HEK293T (cell line): Measurements from ENCODE around the gene TRIM38.

ENCODE experiments used
- CTCF ChIA-PET: fragments of 350-600 bp; formaldehyde crosslinking; extraction: SDS; loops from one replicate; lab custom pipeline; 2021; ENCODE audit warnings: antibody characterized with exemption, inconsistent platforms; lab: Yijun Ruan, JAX
- POLR2A ChIA-PET: fragments of 350-600 bp; formaldehyde crosslinking; extraction: SDS; loops from one replicate; lab custom pipeline; 2020; ENCODE audit warnings: antibody characterized with exemption, inconsistent platforms; lab: Yijun Ruan, JAX
- DNase-seq: peaks from one replicate; pipeline ENCODE4 v3.0.0; 2012; ENCODE audit warnings: mixed read lengths; ENCODE audit errors: extremely low spot score
- ARNT ChIP-seq: fragments of 450-650 bp; IDR thresholded peaks from 2 replicates; pipeline ENCODE4 v1.6.1; 2017; ENCODE audit warnings: mild to moderate bottlenecking
- BHLHE40 ChIP-seq: fragments of 450-650 bp; IDR thresholded peaks from 2 replicates; pipeline ENCODE4 v1.6.1; 2016; ENCODE audit warnings: mild to moderate bottlenecking, moderate library complexity, borderline replicate concordance
- CTBP1 ChIP-seq: fragments of 450-650 bp; IDR thresholded peaks from 2 replicates; pipeline ENCODE4 v1.6.1; 2016; ENCODE audit warnings: borderline replicate concordance
- ELF4 ChIP-seq: fragments of 450-650 bp; IDR thresholded peaks from 2 replicates; pipeline ENCODE4 v1.6.1; 2017; ENCODE audit warnings: antibody characterized with exemption
- FOXA1 ChIP-seq: fragments of 450-650 bp; IDR thresholded peaks from 2 replicates; pipeline ENCODE4 v1.6.1; 2016; ENCODE audit warnings: mild to moderate bottlenecking
- FOXK2 ChIP-seq: fragments of 450-650 bp; IDR thresholded peaks from 2 replicates; pipeline ENCODE4 v1.6.1; 2016; ENCODE audit warnings: mild to moderate bottlenecking
- FOXM1 ChIP-seq: fragments of 450-650 bp; IDR thresholded peaks from 2 replicates; pipeline ENCODE4 v1.6.1; 2017; ENCODE audit warnings: mild to moderate bottlenecking, borderline replicate concordance
- HDGF ChIP-seq: fragments of 450-650 bp; IDR thresholded peaks from 2 replicates; pipeline ENCODE4 v1.6.1; 2017; ENCODE audit warnings: antibody characterized with exemption, borderline replicate concordance
- L3MBTL2 ChIP-seq: fragments of 450-650 bp; conservative IDR thresholded peaks from 2 replicates; pipeline ENCODE4 v1.6.1; 2016; ENCODE audit warnings: mild to moderate bottlenecking
- LEF1 ChIP-seq: fragments of 450-650 bp; IDR thresholded peaks from 2 replicates; pipeline ENCODE4 v1.6.1; 2017; ENCODE audit warnings: mild to moderate bottlenecking, borderline replicate concordance
- NFRKB ChIP-seq: fragments of 450-650 bp; IDR thresholded peaks from 2 replicates; pipeline ENCODE4 v1.6.1; 2016; ENCODE audit warnings: mild to moderate bottlenecking, moderate library complexity
- SP1 ChIP-seq: fragments of 450-650 bp; IDR thresholded peaks from 2 replicates; pipeline ENCODE4 v1.6.1; 2017
- SUZ12 ChIP-seq: fragments of 450-650 bp; IDR thresholded peaks from 2 replicates; pipeline ENCODE4 v1.6.1; 2016; ENCODE audit warnings: mild to moderate bottlenecking
- TARDBP ChIP-seq: fragments of 450-650 bp; IDR thresholded peaks from 2 replicates; pipeline ENCODE4 v1.6.1; 2016
- ZNF384 ChIP-seq: fragments of 450-650 bp; IDR thresholded peaks from 2 replicates; pipeline ENCODE4 v1.6.1; 2016
- TF ChIP-seq, protein P1 (sequence below): fragments of 450-650 bp; IDR thresholded peaks from 2 replicates; pipeline ENCODE4 v1.6.1; 2016

The TRIM38 gene

DNA sequence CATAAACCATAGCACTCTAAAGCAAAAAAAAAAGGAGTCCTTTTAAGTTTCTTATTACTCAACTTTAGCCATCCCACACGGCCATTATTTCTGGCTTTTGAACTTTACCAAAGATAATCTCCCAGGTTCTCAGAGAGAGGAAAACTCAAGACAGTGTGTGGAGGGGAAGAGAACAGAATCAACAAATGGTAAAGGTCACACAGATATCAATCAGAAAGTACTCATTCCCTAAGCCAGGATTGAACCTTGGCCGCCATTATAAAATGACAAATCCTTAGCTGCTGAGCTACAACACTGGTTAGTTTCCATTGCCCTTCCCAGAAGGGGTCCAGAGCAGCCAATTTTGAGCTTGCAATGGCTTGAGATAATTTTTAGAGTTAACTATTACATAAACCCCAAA lies 10.1 kb upstream of the TRIM38 start:
- TF ChIP-seq ZNF384 = no peak
- TF ChIP-seq TARDBP = no peak
- TF ChIP-seq SP1 = no peak
- TF ChIP-seq, protein P1, sequence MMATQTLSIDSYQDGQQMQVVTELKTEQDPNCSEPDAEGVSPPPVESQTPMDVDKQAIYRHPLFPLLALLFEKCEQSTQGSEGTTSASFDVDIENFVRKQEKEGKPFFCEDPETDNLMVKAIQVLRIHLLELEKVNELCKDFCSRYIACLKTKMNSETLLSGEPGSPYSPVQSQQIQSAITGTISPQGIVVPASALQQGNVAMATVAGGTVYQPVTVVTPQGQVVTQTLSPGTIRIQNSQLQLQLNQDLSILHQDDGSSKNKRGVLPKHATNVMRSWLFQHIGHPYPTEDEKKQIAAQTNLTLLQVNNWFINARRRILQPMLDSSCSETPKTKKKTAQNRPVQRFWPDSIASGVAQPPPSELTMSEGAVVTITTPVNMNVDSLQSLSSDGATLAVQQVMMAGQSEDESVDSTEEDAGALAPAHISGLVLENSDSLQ = no peak
- TF ChIP-seq L3MBTL2 = no peak
- CTCF ChIA-PET = interaction anchor here (0.6 kb wide), 1 partner anchor 299 kb away, joined by 4 read pairs; a partner anchor contains a TSS
- no peak for DNase-seq
- POLR2A ChIA-PET = no interaction called here

DNA sequence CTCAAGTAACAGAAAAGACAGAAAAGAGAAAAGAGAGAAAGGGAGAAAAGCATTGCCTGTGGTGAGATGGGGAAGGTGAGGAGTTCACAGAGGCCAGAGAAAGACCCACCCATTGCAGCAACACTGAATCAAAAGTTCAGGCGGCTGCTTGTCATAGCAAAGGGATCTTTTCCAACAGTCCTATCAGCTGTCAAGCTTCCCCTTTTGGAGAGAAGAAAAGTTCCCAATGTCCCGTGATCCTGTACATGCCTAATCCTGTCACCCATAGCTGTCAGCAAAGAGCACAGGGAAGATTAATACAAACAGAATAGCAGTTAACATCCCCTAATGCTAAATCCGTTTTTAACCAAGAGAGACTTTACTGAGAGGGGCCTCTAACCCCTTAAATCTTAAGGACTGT lies 8.9 kb upstream of the TRIM38 start:
- POLR2A ChIA-PET = no interaction called here
- TF ChIP-seq ZNF384 (no peak), ELF4 (no peak), SUZ12 (no peak), FOXK2 (no peak), ARNT (no peak)
- CTCF ChIA-PET = no interaction called here
- no peak for DNase-seq

DNA sequence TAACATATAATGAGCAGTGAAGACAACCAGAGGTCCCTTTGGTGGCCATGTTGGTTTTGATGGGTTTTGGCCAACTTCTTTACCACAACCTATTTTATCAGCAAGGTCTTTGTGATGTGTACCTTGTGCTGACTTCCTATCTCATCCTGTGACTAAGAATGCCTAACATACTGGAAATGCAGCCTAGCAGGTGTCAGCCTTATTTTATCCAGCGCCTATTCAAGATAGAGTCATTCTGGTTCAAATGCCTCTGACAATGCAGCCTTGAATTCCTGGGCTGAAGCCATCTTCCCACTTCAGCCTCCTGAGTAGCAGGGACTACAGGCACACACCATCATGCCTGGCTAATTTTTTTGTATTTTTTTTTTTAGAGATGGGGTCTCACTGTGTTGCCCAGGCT lies 7.8 kb upstream of the TRIM38 start:
- no peak for DNase-seq
- ChIA-PET CTCF (no interaction called here), POLR2A (no interaction called here)
- TF ChIP-seq TARDBP (no peak), L3MBTL2 (no peak), ARNT (no peak), ZNF384 (no peak), SUZ12 (no peak), BHLHE40 (no peak), NFRKB (no peak), FOXA1 (no peak), LEF1 (no peak), FOXM1 (no peak), SP1 (no peak), ELF4 (no peak), FOXK2 (no peak), CTBP1 (no peak), HDGF (no peak)
- TF ChIP-seq, protein P1 = no peak

DNA sequence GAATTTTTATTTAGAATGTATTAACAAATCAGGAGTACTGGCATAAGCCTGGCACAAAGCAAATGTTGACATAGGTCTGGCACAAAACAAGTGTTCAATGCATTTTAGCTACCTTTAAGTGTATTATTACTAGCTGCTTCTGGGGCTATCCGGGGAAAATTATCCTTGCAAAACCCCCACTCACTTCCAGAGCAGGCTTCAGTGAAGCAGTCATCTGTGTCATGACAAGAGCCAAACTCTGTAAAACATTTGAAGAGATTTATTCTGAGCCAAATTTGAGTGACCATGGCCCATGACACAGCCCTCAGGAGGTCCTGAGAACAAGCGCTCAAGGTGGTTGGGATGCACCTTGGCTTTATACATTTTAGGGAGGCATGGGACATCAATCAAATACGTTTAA lies 6.4 kb upstream of the TRIM38 start:
- ChIA-PET POLR2A (no interaction called here), CTCF (no interaction called here)
- DNase-seq = no peak

DNA sequence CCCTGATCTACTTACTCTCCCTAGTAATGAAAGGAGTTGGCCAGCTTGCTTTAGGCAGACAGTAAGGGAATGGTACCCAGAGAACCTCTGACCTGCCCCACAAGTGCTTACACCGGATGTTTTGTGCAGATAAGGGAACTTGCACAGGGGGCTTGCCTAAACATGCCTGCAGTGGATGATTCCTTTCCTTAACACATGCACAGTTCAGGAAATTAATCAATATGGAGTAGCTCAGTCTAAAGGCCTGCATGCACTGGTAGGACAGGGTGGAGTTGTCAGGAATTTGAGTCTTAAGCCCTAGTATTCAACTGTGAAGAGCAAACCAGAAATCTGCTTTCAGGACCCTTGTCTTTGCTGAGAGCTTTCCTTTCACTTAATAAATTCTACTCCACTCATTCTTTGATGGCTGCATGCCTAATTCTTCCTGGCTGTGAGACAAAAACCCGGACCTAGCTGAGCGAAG lies 3.9 kb upstream of the TRIM38 start:
- no peak for DNase-seq
- POLR2A ChIA-PET = interaction anchor here (0.8 kb wide), 1 partner anchor 34 kb away, joined by 4 read pairs; no protein-coding TSS in a partner anchor
- no peak for TF ChIP-seq ELF4
- CTCF ChIA-PET = no interaction called here

More for the DNA sequence above, 6.4 kb upstream of the TRIM38 start:
- TF ChIP-seq HDGF (no peak), BHLHE40 (no peak), ELF4 (no peak), LEF1 (no peak), CTBP1 (no peak), TARDBP (no peak), FOXK2 (no peak), L3MBTL2 (no peak), FOXA1 (no peak), SP1 (no peak)
- TF ChIP-seq, protein P1 = no peak

DNA sequence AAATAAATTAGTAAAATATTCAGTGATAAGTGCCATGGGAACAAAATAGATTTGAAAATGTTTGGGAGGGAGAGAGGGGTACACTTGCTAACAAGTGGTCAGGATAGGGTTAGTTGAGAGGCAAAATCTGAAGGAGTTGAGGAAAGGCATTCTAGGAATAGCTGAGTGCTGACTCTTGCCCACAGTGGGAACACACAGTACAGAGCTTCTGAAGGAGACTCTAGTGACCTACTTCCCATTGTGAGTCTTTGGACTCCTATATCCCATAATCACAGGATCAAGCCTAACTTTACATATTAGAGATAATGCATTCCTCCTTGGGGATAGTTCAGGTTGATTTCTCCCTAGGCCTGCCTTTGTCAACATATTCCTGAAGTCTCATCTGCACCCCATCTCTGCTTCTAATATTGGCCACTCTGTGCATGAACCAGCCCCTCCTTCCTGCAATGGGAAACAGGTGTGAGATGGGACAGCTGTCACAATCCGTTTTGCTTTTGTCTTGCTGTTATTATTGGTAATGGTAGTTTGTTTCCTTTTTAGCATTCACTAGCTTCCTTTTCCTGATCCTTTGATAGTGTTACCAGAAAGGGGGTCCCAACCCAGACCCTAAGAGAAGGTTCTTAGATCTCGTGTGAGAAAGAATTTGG lies 2.6 kb upstream of the TRIM38 start:
- ChIA-PET POLR2A (no interaction called here), CTCF (interaction anchor here (0.6 kb wide), 1 partner anchor 23 kb away, joined by 3 read pairs; no protein-coding TSS in a partner anchor)
- no peak for DNase-seq
- TF ChIP-seq, protein P1 = no peak
- TF ChIP-seq FOXM1 (no peak), LEF1 (no peak), ARNT (no peak), ELF4 (no peak), FOXK2 (no peak), ZNF384 (no peak), TARDBP (no peak), HDGF (no peak)
